Keratinocyte (primary cell): ENCODE results near the gene PCDH9. TPM values are rescaled to one million over a fixed set of nuclear protein-coding genes. Genes with fewer than 3 reads are reported as not detected.

ENCODE experiments used
- DNase-seq: peaks from one replicate; pipeline ENCODE4 v3.0.0-alpha.2; 2011; ENCODE audit warnings: low read depth, missing footprints, low spot score
- FAIRE-seq: peaks from 2 replicates; lab custom pipeline; 2011; peaks lifted over from hg19 to GRCh38; lab: Jason Lieb, UNC
- H2AFZ ChIP-seq: 2 replicates; pipeline ENCODE4 v1.6.0; 2012; ENCODE audit warnings: low read length, control low read depth, inconsistent platforms; ENCODE audit not compliant: control insufficient read depth
- H3K27ac ChIP-seq: 2 replicates; pipeline ENCODE4 v1.5.1; 2011; ENCODE audit warnings: low read length; ENCODE audit not compliant: control insufficient read depth, insufficient read depth
- H3K27me3 ChIP-seq: 3 replicates; pipeline ENCODE4 v1.6.0; 2011; ENCODE audit warnings: low read length; ENCODE audit not compliant: control insufficient read depth, insufficient read depth; ENCODE audit errors: extremely low read depth
- H3K36me3 ChIP-seq, 2 experiments: 2 replicates in 1 of 2; 3 replicates in 1 of 2; pipeline ENCODE4 v1.5.1; 2011; ENCODE audit warnings: low read length in 2 of 2, mild to moderate bottlenecking in 1 of 2; ENCODE audit not compliant: control insufficient read depth in 2 of 2, insufficient read depth in 2 of 2; ENCODE audit errors: extremely low read depth in 1 of 2
- H3K4me1 ChIP-seq: 3 replicates; pipeline ENCODE4 v1.5.1; 2011; ENCODE audit warnings: low read length; ENCODE audit not compliant: control insufficient read depth, insufficient read depth; ENCODE audit errors: extremely low read depth
- H3K4me2 ChIP-seq: 3 replicates; pipeline ENCODE4 v1.6.0; 2011; ENCODE audit warnings: low read depth, low read length; ENCODE audit not compliant: control insufficient read depth, insufficient read depth; ENCODE audit errors: extremely low read depth
- H3K4me3 ChIP-seq, 3 experiments: fragments of 200-600 bp in 1 of 3; sonication (generic) in 1 of 3; 2 replicates in 2 of 3; 3 replicates in 1 of 3; pipeline ENCODE4 v1.5.1; 2011 to 2016; ENCODE audit warnings: low read length in 3 of 3, mild to moderate bottlenecking in 3 of 3, control low read depth in 2 of 3, inconsistent platforms in 1 of 3, low read depth in 1 of 3, mixed read lengths in 1 of 3, mixed run types in 1 of 3, moderate library complexity in 1 of 3; ENCODE audit not compliant: control insufficient read depth in 2 of 3, insufficient read depth in 2 of 3; ENCODE audit errors: extremely low read depth in 1 of 3
- H3K79me2 ChIP-seq: 2 replicates; pipeline ENCODE4 v1.6.0; 2012; ENCODE audit warnings: low read length; ENCODE audit not compliant: control insufficient read depth, insufficient read depth
- H3K9ac ChIP-seq: 3 replicates; pipeline ENCODE4 v1.6.0; 2011; ENCODE audit warnings: low read length; ENCODE audit not compliant: control insufficient read depth, insufficient read depth; ENCODE audit errors: extremely low read depth
- H3K9me1 ChIP-seq: 3 replicates; pipeline ENCODE4 v1.6.0; 2011; ENCODE audit warnings: low read length; ENCODE audit not compliant: control insufficient read depth, insufficient read depth; ENCODE audit errors: extremely low read depth
- H3K9me3 ChIP-seq: 2 replicates; pipeline ENCODE4 v1.5.1; 2012; ENCODE audit warnings: low read depth, low read length; ENCODE audit not compliant: control insufficient read depth
- H4K20me1 ChIP-seq: 3 replicates; pipeline ENCODE4 v1.6.0; 2011; ENCODE audit warnings: low read length; ENCODE audit not compliant: control insufficient read depth, insufficient read depth; ENCODE audit errors: extremely low read depth
- CTCF ChIP-seq, 3 experiments: IDR thresholded peaks in 1 of 3; conservative IDR thresholded peaks in 1 of 3; optimal IDR thresholded peaks in 1 of 3; 2 replicates in 2 of 3; 3 replicates in 1 of 3; pipeline versions ENCODE3 to v1.5.1; 2011; ENCODE audit warnings: low read length in 3 of 3, mild to moderate bottlenecking in 3 of 3, moderate library complexity in 2 of 3, control low read depth in 1 of 3, inconsistent platforms in 1 of 3; ENCODE audit not compliant: insufficient read depth in 2 of 3; ENCODE audit errors: extremely low read depth in 1 of 3
- EZH2 ChIP-seq: IDR thresholded peaks from one replicate; pipeline ENCODE4 v1.6.1; 2012; ENCODE audit warnings: inconsistent platforms, mild to moderate bottlenecking, low read length, moderate library complexity
- dilution Hi-C: fragments of 300-500 bp; cut with MboI; formaldehyde crosslinking; loops from one replicate; pipeline ENCODE4 v1.7.0; 2020; ENCODE audit warnings: low sequenced_read_pairs; ENCODE audit not compliant: extremely low pct_ligation_motif_present
- polyA plus RNA-seq, 5 experiments: library from polyadenylated mRNA; depleted of rRNA in 3 of 5; stranded (reverse) in 3 of 5; stranded (forward) in 1 of 5; unstranded in 1 of 5; fragments of >200 nt; gene quantifications; 1 replicate in 1 of 5; 2 replicates in 3 of 5; 3 replicates in 1 of 5; pipeline versions ENCODE4 v1.2.1 to v1.2.3, GENCODE V29; 2011 to 2012; ENCODE audit warnings: missing spikeins in 2 of 5, low read depth in 1 of 5, low replicate concordance in 1 of 5

Gene PCDH9
- polyA plus RNA-seq, 1 donor (not counting 4 experiments of a cell fraction or from before 2014, with no cell fraction given), result 0.21 TPM

- dilution Hi-C loops, result no loop called here
- no peak overlapping the region for H3K4me3 ChIP-seq
- H3K79me2 ChIP-seq, result no peaks in the 10 kb centered on the region
- no peaks in the 10 kb centered on the region for H3K36me3 ChIP-seq
- TF ChIP-seq EZH2 (no peak), CTCF (optimal IDR thresholded peaks at IDR 0.05 in 1 of 3, IDR thresholded peaks at IDR 0.05 in 1 of 3, conservative IDR thresholded peaks at IDR 0.05 in 1 of 3; ENCODE audit: extremely low read depth in 1 of 3, insufficient read depth in 2 of 3, low read length in 3 of 3) (no peak)
- H2AFZ ChIP-seq, result no peak overlapping the region
- FAIRE-seq (no peak), DNase-seq (no peak)
- H3K4me2 ChIP-seq, result no peak overlapping the region
- H3K9me3 ChIP-seq, result no peaks in the 10 kb centered on the region
- no peaks in the 10 kb centered on the region for H4K20me1 ChIP-seq
- H3K27me3 ChIP-seq, result no peaks in the 10 kb centered on the region
- peaks cover 12% of the 10 kb centered on the region for H3K4me1 ChIP-seq
- no peaks in the 10 kb centered on the region for H3K9me1 ChIP-seq
- no peak overlapping the region for H3K27ac ChIP-seq
- H3K9ac ChIP-seq, result no peak overlapping the region
Measured at GRCh38 chr13:66922444-66922843, 307.7 kb downstream of the PCDH9 start.

DNA sequence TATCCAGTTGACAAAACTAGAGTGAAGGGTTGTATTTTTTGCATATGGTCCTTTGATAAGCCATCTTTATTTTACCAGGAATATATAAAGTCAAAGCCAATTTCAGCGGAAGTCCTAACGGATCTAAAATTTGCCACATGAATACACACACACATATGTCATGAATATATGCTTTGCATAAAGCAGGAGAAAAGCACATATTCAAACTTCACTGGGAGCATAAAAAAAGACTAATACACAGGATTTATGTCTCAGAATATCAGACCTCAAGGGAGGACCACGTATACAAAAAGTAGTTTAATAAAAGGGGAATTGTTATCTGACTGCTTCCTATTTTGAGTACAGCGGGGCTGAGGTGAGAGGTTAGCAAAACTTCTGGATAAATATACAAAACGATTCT, 308.7 kb downstream of the PCDH9 start:
- H3K9ac ChIP-seq, result no peak overlapping the region
- no peaks in the 10 kb centered on the region for H3K27me3 ChIP-seq
- DNase-seq (no peak), FAIRE-seq (no peak)
- H3K4me2 ChIP-seq, result no peak overlapping the region
- H3K4me3 ChIP-seq, result no peak overlapping the region
- H3K79me2 ChIP-seq, result no peaks in the 10 kb centered on the region
- peaks cover 3% of the 10 kb centered on the region for H3K4me1 ChIP-seq
- no peaks in the 10 kb centered on the region for H3K9me1 ChIP-seq
- no peaks in the 10 kb centered on the region for H3K36me3 ChIP-seq
- dilution Hi-C loops, result no loop called here
- no peak overlapping the region for H2AFZ ChIP-seq
- no peak overlapping the region for H3K27ac ChIP-seq
- TF ChIP-seq EZH2, result no peak
- no peak for TF ChIP-seq CTCF (optimal IDR thresholded peaks at IDR 0.05 in 1 of 3, IDR thresholded peaks at IDR 0.05 in 1 of 3, conservative IDR thresholded peaks at IDR 0.05 in 1 of 3; ENCODE audit: extremely low read depth in 1 of 3, insufficient read depth in 2 of 3, low read length in 3 of 3)
- no peaks in the 10 kb centered on the region for H4K20me1 ChIP-seq
- H3K9me3 ChIP-seq, result no peaks in the 10 kb centered on the region
